Measurements from ENCODE around the gene PLA2G4E.
A peak's percentile ranks its signal among the peaks of the same experiment; 100 is the strongest.

PLA2G4E gene

GRCh38 chr15:41972253-41973242 lies 48.3 kb downstream of the PLA2G4E start, which contains the start of gene EHD4:
TSS of gene EHD4 (minus strand) at chr15:41972557. CDS start at chr15:41972494, 63 bp downstream.
- DNase-seq = peak; percentile 93

- DNase-seq = no peak
These were observed 49.0 kb downstream of the PLA2G4E start for GRCh38 chr15:41971895-41972252.

- DNase-seq = no peak
These were observed 49.5 kb downstream of the PLA2G4E start for GRCh38 chr15:41971089-41971894.

GRCh38 chr15:41970456-41970855 lies 50.4 kb downstream of the PLA2G4E start:
- no peak for DNase-seq

GRCh38 chr15:41969851-41970431 lies 50.9 kb downstream of the PLA2G4E start:
- DNase-seq = no peak

- no peak for DNase-seq
These were observed 52.1 kb downstream of the PLA2G4E start for GRCh38 chr15:41968701-41969100.

- DNase-seq = no peak
These were observed 53.2 kb downstream of the PLA2G4E start for GRCh38 chr15:41967506-41968206.

- no peak for DNase-seq
These were observed 53.8 kb downstream of the PLA2G4E start for GRCh38 chr15:41966920-41967465.

- no peak for DNase-seq
These were observed 54.4 kb downstream of the PLA2G4E start for GRCh38 chr15:41966414-41966812.

- no peak for DNase-seq
These were observed 55.1 kb downstream of the PLA2G4E start for GRCh38 chr15:41965441-41966413.

GRCh38 chr15:41961595-41962202 lies 59.1 kb downstream of the PLA2G4E start:
- no peak for DNase-seq

- DNase-seq = no peak
These were observed 59.8 kb downstream of the PLA2G4E start for GRCh38 chr15:41961001-41961518.

- no peak for DNase-seq
These were observed 62.8 kb downstream of the PLA2G4E start for GRCh38 chr15:41958002-41958420.

- no peak for DNase-seq
These were observed 63.6 kb downstream of the PLA2G4E start for GRCh38 chr15:41957021-41957897.

- DNase-seq = no peak
These were observed 64.9 kb downstream of the PLA2G4E start for GRCh38 chr15:41955807-41956525.

GRCh38 chr15:41955100-41955499 lies 65.7 kb downstream of the PLA2G4E start:
- DNase-seq = no peak

- no peak for DNase-seq
These were observed 66.8 kb downstream of the PLA2G4E start for GRCh38 chr15:41954036-41954435.

- DNase-seq = no peak
These were observed 68.8 kb downstream of the PLA2G4E start for GRCh38 chr15:41952013-41952563.

Measured in DMS153 (cell line).